Raji (cell line): ENCODE measurements around the gene CECR2.

Experiments used
- POLR2A ChIP-seq: IDR thresholded peaks from 2 replicates; pipeline ENCODE4 v1.6.1; 2011; ENCODE audit warnings: low read depth, low read length, control low read depth; ENCODE audit not compliant: insufficient read depth

CECR2 gene

GRCh38 chr22:17548010-17548755, 178.9 kb downstream of the CECR2 start:
- no peak for TF ChIP-seq POLR2A

DNA sequence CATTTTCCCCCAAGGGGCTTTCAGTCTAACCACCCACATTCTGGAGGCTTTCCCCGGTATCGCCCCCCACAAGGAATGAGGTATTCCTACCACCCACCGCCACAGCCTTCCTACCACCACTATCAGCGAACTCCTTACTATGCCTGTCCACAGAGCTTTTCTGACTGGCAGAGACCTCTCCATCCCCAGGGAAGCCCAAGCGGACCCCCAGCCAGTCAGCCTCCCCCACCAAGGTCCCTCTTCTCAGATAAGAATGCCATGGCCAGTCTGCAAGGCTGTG, 179.4 kb downstream of the CECR2 start:
- no peak for TF ChIP-seq POLR2A

- no peak for TF ChIP-seq POLR2A
Observed at GRCh38 chr22:17549183-17549582, 179.9 kb downstream of the CECR2 start.

GRCh38 chr22:17549655-17550054, 180.4 kb downstream of the CECR2 start:
- no peak for TF ChIP-seq POLR2A

DNA sequence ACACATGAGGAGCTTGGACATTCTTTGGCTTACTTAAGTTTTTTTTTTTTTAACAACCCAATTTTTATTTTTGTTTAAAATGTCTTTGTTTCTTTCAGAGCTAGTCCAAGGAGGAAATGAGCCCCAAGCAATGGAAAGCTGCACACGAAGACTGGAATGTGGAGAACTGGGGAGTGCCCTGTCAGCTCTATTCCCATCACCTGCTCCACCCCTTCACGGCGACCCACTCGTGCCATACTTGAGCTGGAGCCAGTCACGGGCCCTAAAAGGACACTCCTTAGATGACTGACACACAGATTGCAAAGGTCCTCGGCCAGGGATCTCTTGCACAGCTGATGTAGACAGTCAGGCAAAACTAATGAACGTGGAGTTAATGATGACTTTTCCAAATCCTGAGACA, 183.5 kb downstream of the CECR2 start:
- no peak for TF ChIP-seq POLR2A

DNA sequence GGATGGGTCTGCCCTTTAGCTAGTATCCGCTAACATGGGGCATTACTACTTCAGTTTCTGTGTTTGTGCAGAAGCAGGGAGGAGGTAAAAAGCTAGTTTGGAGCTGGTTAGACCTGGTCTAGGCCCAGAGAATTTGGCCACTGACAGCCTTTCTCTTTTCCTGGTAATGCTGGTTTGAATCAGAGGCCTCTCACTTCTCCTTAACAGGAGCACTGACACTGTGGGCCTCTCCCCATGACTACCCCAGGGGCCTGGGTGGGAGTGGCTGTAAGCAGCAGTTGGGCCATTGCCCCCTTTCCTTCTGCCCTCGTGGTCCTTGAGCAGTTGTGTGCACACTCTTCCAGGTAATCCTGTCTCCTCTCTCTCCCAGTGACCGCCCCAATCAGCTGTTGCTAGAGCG, 185.6 kb downstream of the CECR2 start:
- no peak for TF ChIP-seq POLR2A

DNA sequence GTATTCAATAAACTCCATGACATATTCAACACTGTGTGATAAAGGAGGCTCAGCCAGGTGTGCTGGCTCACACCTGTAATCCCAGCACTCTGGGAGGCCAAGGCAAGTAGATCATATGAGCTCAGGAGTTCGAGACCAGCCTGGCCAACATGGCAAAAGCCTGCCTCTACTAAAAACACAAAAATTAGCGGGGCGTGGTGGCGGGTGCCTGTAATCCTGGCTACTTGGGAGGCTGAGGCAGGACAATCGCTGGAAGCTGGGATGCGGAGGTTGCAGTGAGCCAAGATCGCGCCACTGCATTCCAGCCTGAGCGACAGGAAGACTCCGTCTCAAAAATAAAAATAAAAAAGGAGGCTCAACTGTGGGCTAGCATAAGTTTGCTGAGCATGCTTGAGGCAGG, 189.9 kb downstream of the CECR2 start:
- no peak for TF ChIP-seq POLR2A

- TF ChIP-seq POLR2A = no peak
Observed at GRCh38 chr22:17562906-17563870, 193.9 kb downstream of the CECR2 start, which contains the start of gene SLC25A18. SLC25A18 (plus strand) TSS chr22:17563498; CDS start chr22:17579945, 16,447 bp downstream.

DNA sequence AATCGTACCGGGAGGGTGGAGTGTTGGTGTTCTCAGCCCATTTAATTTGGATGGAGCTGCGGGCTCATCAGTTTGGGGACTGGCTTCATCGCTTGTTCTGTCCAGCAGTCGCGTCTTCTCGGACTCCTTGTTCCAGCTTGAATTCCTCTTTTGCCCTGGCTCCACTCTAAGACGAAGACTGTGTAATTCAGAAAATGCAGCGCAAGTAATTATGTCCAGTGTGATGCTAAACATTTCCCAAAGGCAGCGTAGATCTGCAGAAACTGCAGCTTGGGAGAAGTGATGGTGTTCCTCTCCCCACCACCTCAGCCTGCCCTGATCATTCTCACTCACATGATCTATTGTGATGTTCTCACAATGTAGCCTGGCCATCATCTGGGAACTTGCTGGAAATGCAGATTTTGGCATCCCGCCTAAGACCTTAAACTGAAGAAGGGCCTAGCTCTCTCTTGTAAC, 194.7 kb downstream of the CECR2 start:
- no peak for TF ChIP-seq POLR2A

- no peak for TF ChIP-seq POLR2A
Observed at GRCh38 chr22:17566776-17567175, 197.5 kb downstream of the CECR2 start.

- no peak for TF ChIP-seq POLR2A
Observed at GRCh38 chr22:17569971-17570511, 200.8 kb downstream of the CECR2 start.

DNA sequence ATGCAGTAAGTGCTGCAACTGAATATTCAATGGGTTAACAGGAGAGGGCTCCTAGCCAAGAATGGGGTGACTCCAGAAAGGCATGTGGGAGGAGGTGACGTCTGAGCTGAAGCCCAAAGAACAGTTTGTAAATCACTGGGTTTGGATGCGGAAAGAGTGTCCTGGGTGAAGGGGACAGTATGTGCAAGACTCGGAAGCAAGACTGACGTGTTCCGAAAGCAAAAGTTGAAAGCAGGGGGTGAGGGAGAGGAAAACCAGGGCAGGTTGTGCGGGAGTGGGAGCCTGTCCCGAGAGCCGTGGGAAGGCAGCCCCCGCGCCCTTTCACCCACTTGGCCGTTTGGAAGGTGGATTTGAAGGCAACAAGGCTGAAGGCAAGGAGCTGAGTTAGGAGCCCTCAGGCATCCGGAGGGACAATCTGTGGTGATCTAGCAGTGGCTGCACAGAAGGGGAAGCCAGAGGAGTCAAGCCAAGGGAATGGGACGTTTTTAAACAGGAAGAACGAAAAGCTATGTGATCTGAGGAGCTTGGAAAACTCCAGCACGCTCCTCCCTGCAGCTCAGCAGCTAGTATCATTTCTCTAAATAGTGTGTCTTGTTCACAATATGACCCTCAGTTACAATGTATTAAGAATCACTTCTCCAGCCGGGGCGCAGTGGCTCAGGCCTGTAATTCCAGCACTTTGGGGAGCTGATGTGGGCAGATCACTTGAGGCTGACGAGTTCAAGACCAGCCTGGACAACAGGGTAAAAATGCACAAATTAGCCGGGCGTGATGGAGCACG, 201.8 kb downstream of the CECR2 start:
- no peak for TF ChIP-seq POLR2A

DNA sequence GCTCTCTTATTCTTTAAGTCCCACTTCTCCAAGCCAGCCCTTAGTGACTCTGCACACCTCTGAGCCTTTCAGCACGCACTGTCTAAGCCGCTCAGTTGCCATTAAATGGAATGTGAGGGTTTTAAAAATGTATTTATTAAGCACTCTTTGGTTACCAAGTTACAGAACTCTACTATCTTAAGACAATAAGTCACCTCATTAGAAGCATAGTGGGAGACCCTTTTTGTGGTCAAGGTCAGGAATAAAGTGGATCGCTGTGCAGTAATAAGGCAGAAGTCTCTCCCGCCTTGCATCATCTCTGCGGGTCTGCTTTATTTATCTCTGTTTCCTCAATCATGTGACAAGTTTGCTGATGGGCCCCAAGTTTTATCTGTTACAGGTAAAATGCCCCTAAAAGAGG, 205.9 kb downstream of the CECR2 start:
- TF ChIP-seq POLR2A = no peak

GRCh38 chr22:17575681-17576080, 206.4 kb downstream of the CECR2 start:
- TF ChIP-seq POLR2A = no peak

GRCh38 chr22:17576470-17576869, 207.2 kb downstream of the CECR2 start:
- TF ChIP-seq POLR2A = no peak

DNA sequence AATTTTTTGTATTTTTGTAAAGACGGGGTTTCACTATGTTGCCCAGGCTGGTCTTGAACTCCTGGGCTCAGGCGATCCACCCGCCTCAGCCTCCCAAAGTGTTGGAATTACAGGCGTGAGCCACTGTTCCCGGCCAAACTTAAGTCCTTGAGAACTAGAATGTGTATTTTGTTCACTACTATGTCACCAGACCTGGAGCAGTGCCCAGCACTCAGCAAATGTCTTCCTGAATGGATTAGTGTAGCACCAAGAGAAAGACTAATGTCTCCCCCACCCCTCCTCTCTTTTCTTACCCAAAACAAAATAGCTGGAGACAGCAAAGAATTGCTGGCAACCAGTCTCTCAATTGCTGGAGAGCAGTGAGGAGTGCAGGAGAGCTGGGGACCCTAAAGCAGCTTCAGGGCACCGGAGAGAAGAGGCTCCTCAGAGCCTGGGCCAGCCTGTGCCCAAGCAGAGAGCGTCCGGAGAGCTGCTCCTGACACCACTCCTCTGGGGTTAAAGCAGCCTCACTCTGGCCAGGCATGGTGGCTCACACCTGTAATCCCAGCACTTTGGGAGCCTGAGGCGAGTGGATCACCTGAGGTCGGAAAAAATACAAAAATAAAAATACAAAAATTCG, 209.0 kb downstream of the CECR2 start:
- no peak for TF ChIP-seq POLR2A
